Thoracic aorta (tissue), 2 donors: ENCODE results near the gene SSR1. TPM values are rescaled to one million over a fixed set of nuclear protein-coding genes. Genes with fewer than 3 reads are reported as not detected.
A peak's percentile ranks its signal among the peaks of the same experiment; 100 is the strongest.
"Not testable (repeated sequence)": the region's sequence is repeated elsewhere in the genome, so short reads cannot be mapped to it uniquely, and the experiment has no call there.

Experiments
- ATAC-seq: fragments of 150-250 bp; one replicate; pipeline ENCODE4 v1.8.0; 2017; ENCODE audit warnings: low read depth; ENCODE audit not compliant: insufficient number of reproducible peaks, low FRiP score
- DNase-seq: peaks from one replicate; pipeline ENCODE4 v3.0.0-alpha.2; 2020; ENCODE audit warnings: low spot score
- H3K27ac ChIP-seq, 2 donors: fragments of 200-600 bp; sonication (generic); 1 replicate in 1 of 2; 2 replicates in 1 of 2; pipeline ENCODE4 v1.5.1; 2016; ENCODE audit warnings: mild to moderate bottlenecking in 2 of 2, moderate library complexity in 2 of 2
- H3K27me3 ChIP-seq: fragments of 200-600 bp; sonication (generic); replicated peaks from 2 replicates; pipeline ENCODE4 v1.6.0; 2016; ENCODE audit warnings: mild to moderate bottlenecking; ENCODE audit not compliant: insufficient read depth
- H3K36me3 ChIP-seq: fragments of 200-600 bp; sonication (generic); one replicate; pipeline ENCODE4 v1.5.1; 2016
- H3K4me1 ChIP-seq, 2 donors: fragments of 200-600 bp; sonication (generic); 1 replicate in 1 of 2; 2 replicates in 1 of 2; pipeline versions ENCODE4 v1.5.1 to v1.6.0; 2016; ENCODE audit warnings: low read depth in 2 of 2, mild to moderate bottlenecking in 1 of 2; ENCODE audit not compliant: control insufficient read depth in 1 of 2
- H3K4me3 ChIP-seq: fragments of 200-600 bp; sonication (generic); 2 replicates; pipeline ENCODE4 v1.5.1; 2016; ENCODE audit warnings: mild to moderate bottlenecking
- H3K9me3 ChIP-seq: fragments of 200-600 bp; sonication (generic); 2 replicates; pipeline ENCODE4 v1.5.1; 2016
- CTCF ChIP-seq: fragments of 200-600 bp; sonication (generic); IDR thresholded peaks from one replicate; pipeline ENCODE4 v1.5.1; 2019; ENCODE audit warnings: antibody characterized with exemption
- total RNA-seq, 2 donors: library from RNA; depleted of rRNA; stranded (reverse); fragments of >200 nt; gene quantifications; one replicate each; pipeline versions ENCODE4 v1.1.0 to v1.2.3, GENCODE V29; 2016

Gene SSR1
- total RNA-seq, 2 donors from 2014 or later: 56.6 to 59.4 TPM

DNA sequence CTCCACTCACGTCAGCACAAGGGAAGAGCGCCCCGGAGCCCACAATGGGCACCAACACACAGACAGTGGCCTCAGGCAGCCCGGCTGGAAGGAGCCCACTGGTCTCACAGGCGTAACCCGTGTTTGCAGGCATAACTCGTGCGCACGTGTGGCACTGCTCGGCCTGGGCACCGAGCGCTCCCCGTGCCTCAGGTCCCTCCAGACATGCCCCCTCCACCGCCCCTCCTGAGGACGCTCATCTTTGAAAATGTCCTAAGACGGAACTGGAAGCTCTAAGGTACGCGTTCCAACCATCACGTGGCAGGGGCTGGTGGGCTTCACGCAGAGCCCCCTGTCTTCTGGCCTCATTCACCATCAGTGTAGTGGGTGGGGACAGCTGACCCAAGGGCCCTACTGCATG lies 44.6 kb downstream of the SSR1 start:
- no peaks in the 10 kb centered on the region for H3K27me3 ChIP-seq
- no peak overlapping the region for H3K27ac ChIP-seq
- DNase-seq: no peak
- no peak for ATAC-seq
- H3K4me3 ChIP-seq: no peak overlapping the region
- H3K36me3 ChIP-seq: no peaks in the 10 kb centered on the region
- no peak for TF ChIP-seq CTCF
- H3K4me1 ChIP-seq: no peaks in the 10 kb centered on the region
- no peaks in the 10 kb centered on the region for H3K9me3 ChIP-seq

- Histone ChIP-seq H3K9me3 (no peaks in the 10 kb centered on the region), H3K4me3 (no peak overlapping the region), H3K36me3 (no peaks in the 10 kb centered on the region), H3K4me1 (no peaks in the 10 kb centered on the region), H3K27ac (no peak overlapping the region), H3K27me3 (no peaks in the 10 kb centered on the region)
- no peak for TF ChIP-seq CTCF
- peak; percentile 27 for DNase-seq
- ATAC-seq: no peak
Measured at GRCh38 chr6:7267466-7268091, 45.4 kb downstream of the SSR1 start.

- no peaks in the 10 kb centered on the region for H3K36me3 ChIP-seq
- no peaks in the 10 kb centered on the region for H3K27me3 ChIP-seq
- no peak for TF ChIP-seq CTCF
- H3K9me3 ChIP-seq: no peaks in the 10 kb centered on the region
- ATAC-seq (no peak), DNase-seq (no peak)
- H3K27ac ChIP-seq: no peak overlapping the region
- no peaks in the 10 kb centered on the region for H3K4me1 ChIP-seq
- no peak overlapping the region for H3K4me3 ChIP-seq
Measured at GRCh38 chr6:7267071-7267465, 45.9 kb downstream of the SSR1 start.

- H3K27me3 ChIP-seq, H3K4me3 ChIP-seq, DNase-seq, H3K36me3 ChIP-seq, H3K27ac ChIP-seq, ATAC-seq, H3K9me3 ChIP-seq: not testable (repeated sequence)
- H3K4me1 ChIP-seq: peaks cover 0 to 12% of the 10 kb centered on the region in 2 donors
Measured at GRCh38 chr6:7265385-7265726, 47.6 kb downstream of the SSR1 start.

DNA sequence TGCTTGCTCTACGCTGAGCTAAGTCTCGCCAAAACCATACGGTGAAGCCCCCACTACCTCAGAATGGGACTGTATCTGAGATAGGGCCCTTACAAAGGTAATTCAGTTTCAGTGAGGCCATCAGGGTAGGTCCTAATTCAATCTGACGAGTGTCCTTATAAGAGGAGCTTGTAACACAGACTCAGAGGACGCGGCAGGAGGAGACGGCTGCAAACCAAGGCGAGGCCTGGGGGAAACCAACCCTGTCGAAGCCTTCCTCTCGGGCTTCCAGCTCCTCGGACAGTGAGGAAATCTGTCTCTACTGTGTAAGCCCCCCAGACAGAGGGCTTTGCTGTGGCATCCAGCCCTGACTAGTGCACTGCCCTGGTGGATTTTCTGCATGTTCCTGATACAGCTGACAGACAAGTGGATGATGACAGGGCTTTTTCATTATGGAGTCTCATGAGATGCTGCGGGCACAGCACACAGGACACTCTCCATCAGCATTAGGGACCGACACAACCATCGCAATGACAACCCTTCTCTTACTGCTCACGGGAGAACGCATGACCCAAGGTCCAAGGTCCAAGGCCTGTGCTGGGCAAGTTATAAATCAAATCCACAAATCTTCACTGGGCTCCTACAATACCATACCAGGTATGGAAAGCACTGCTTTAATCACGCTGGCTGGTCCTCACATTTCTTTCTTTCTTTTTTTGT lies 48.2 kb downstream of the SSR1 start:
- DNase-seq (no peak), ATAC-seq (no peak)
- H3K9me3 ChIP-seq: no peaks in the 10 kb centered on the region
- H3K4me1 ChIP-seq: peaks cover 0 to 14% of the 10 kb centered on the region in 2 donors
- H3K27me3 ChIP-seq: no peaks in the 10 kb centered on the region
- no peaks in the 10 kb centered on the region for H3K36me3 ChIP-seq
- no peak overlapping the region for H3K27ac ChIP-seq
- no peak overlapping the region for H3K4me3 ChIP-seq
- TF ChIP-seq CTCF: no peak
